Sigmoid colon (tissue), 7 donors: ENCODE results near the gene FXYD1. TPM values are rescaled to one million over a fixed set of nuclear protein-coding genes. Genes with fewer than 3 reads are reported as not detected.

ENCODE experiments used
- DNase-seq: peaks from one replicate; pipeline ENCODE4 v3.0.0-alpha.2; 2019
- H3K27ac ChIP-seq, 4 donors: fragments of 200-600 bp; sonication (generic); one replicate each; pipeline ENCODE4 v1.5.1; 2016 to 2019; ENCODE audit warnings: mild to moderate bottlenecking in 1 of 4
- H3K27me3 ChIP-seq, 3 donors: fragments of 200-600 bp; sonication (generic); one replicate each; pipeline ENCODE4 v1.5.1; 2019; ENCODE audit warnings: mild to moderate bottlenecking in 1 of 3
- H3K36me3 ChIP-seq, 4 donors: fragments of 200-600 bp; sonication (generic); one replicate each; pipeline ENCODE4 v1.5.1; 2016 to 2019
- H3K4me1 ChIP-seq, 4 donors: fragments of 200-600 bp; sonication (generic); one replicate each; pipeline ENCODE4 v1.5.1; 2017 to 2019
- H3K4me3 ChIP-seq, 4 donors: fragments of 200-600 bp; sonication (generic); one replicate each; pipeline ENCODE4 v1.5.1; 2017 to 2019; ENCODE audit warnings: mild to moderate bottlenecking in 2 of 4, moderate library complexity in 1 of 4
- H3K9me3 ChIP-seq, 4 donors: fragments of 200-600 bp in 3 of 4; sonication (generic) in 3 of 4; one replicate each; pipeline versions ENCODE4 v1.5.1 to v1.6.1; 2013 to 2019
- EP300 ChIP-seq, 4 donors: sonication (generic); formaldehyde crosslinking; IDR thresholded peaks; one replicate each; pipeline ENCODE4 v1.6.1; 2017; ENCODE audit warnings: antibody characterized with exemption in 4 of 4
- POLR2A ChIP-seq, 2 donors: fragments of 450-650 bp; IDR thresholded peaks; one replicate each; pipeline ENCODE4 v1.6.1; 2016; ENCODE audit warnings: antibody characterized with exemption in 2 of 2, mild to moderate bottlenecking in 2 of 2, moderate library complexity in 2 of 2
- POLR2AphosphoS5 ChIP-seq, 4 donors: sonication (generic); formaldehyde crosslinking; IDR thresholded peaks; one replicate each; pipeline ENCODE4 v1.6.1; 2017; ENCODE audit warnings: antibody characterized with exemption in 4 of 4
- WGBS, 2 donors: extraction: QIAGEN DNeasy Blood & Tissue Kit; methylation state at CpG; one replicate each; pipeline ENCODE4 v1.1.7; 2013; 5-methylcytosine and 5-hydroxymethylcytosine counted together
- intact Hi-C: fragments of 100-400 bp; cut with DNase I; formaldehyde crosslinking; loops from one replicate; pipeline ENCODE4 v1.15.1; 2023
- polyA plus RNA-seq, 3 donors: library from polyadenylated mRNA; stranded (reverse); fragments of 200-250 nt; gene quantifications; one replicate each; pipeline ENCODE4 v1.2.3, GENCODE V29; 2013
- total RNA-seq, 4 donors: library from RNA; depleted of rRNA; stranded (reverse); fragments of >200 nt; gene quantifications; one replicate each; pipeline ENCODE4 v1.1.0, GENCODE V29; 2016
- TF ChIP-seq, protein P1 (sequence below), 4 experiments: fragments of 450-650 bp in 3 of 4; fragments of 200-600 bp in 1 of 4; IDR thresholded peaks; one replicate each; pipeline ENCODE4 v1.5.1; 2016 to 2019; ENCODE audit warnings: antibody characterized with exemption in 4 of 4, mild to moderate bottlenecking in 3 of 4, moderate library complexity in 2 of 4
- donor health status: healthy with polysubstance abuse.
- donor health status: Bipolar disorder and iron deficiency.
- donor health status: healthy.

Gene FXYD1
- total and polyA plus RNA-seq, 7 donors: 6.0 to 107 (median 43.6) TPM

DNA sequence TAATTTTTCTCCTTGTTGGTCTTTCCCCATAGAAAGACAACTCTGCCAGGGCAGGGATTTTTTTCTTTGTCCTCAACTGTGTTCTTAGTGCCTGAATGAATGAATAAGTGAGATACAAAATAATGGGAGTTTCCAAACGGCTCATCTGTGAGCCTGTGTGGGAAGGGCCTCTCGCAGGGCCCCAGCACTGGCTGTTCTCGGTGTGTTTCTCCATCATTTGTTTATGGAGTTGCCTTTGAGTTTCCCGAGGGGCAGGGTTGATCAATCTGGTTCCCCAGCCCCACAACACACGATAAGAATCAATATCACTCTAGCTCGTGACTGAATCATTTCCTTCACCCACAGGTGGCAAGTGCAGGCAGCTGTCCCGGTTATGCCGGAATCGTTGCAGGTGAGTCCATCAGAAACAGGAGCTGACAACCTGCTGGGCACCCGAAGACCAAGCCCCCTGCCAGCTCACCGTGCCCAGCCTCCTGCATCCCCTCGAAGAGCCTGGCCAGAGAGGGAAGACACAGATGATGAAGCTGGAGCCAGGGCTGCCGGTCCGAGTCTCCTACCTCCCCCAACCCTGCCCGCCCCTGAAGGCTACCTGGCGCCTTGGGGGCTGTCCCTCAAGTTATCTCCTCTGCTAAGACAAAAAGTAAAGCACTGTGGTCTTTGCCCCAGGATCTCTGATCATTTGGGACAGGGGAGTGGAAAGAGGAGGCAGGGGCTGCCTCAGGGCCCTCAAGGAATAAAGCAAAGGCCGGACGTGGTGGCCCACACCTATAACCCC, 30.8 kb downstream of the FXYD1 start:
- intact Hi-C loops: no loop called here
- 82 to 84% methylated on average over 18 of the region's 18 CpGs for WGBS, 2 donors

DNA sequence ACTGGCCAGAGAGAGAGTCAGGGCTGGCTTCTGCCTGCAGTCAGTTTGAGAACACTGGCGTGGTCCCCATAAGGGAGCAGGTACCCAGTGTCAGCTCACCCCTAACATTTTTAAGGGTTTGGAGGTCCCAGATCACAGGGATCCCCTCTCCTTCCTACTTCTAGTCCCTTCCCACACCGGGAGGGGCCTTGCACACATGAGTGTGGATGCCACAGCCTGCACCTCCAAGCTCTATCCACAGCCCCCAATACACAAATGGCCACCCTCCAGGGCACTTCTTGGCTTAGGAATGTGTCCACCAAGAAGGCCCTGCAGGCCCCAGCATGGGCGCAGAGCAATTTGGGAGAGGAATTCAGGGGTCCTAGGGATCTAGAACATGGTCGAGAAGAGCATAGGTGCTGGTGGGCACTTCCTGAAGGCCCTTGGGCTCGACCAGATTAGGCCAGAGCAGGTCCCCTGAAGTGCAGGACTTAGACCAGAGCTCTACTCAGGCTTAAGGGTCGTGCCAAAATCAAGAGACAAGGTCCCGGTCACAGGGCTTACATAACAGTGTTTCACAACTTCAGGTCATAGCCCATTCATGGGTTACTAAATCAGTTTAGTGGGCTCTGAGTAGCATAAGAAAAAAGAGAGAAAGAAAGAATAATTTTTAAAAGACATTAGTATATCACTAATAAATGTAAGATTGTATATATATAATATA, 31.9 kb downstream of the FXYD1 start:
- intact Hi-C loops: no loop called here
- TF ChIP-seq, protein P1, sequence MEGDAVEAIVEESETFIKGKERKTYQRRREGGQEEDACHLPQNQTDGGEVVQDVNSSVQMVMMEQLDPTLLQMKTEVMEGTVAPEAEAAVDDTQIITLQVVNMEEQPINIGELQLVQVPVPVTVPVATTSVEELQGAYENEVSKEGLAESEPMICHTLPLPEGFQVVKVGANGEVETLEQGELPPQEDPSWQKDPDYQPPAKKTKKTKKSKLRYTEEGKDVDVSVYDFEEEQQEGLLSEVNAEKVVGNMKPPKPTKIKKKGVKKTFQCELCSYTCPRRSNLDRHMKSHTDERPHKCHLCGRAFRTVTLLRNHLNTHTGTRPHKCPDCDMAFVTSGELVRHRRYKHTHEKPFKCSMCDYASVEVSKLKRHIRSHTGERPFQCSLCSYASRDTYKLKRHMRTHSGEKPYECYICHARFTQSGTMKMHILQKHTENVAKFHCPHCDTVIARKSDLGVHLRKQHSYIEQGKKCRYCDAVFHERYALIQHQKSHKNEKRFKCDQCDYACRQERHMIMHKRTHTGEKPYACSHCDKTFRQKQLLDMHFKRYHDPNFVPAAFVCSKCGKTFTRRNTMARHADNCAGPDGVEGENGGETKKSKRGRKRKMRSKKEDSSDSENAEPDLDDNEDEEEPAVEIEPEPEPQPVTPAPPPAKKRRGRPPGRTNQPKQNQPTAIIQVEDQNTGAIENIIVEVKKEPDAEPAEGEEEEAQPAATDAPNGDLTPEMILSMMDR (IDR thresholded peaks at IDR 0.05): no peak
- TF ChIP-seq POLR2A (IDR thresholded peaks at IDR 0.05): no peak
- TF ChIP-seq EP300 (IDR thresholded peaks at IDR 0.05): no peak
- no peak for TF ChIP-seq POLR2AphosphoS5 (IDR thresholded peaks at IDR 0.05)
- Histone ChIP-seq H3K9me3 (peaks cover 6 to 12% (median 9%) of the 10 kb centered on the region in 4 donors), H3K4me1 (no peaks in the 10 kb centered on the region), H3K36me3 (peaks cover 0 to 18% (median 6%) of the 10 kb centered on the region in 4 donors), H3K27me3 (no peaks in the 10 kb centered on the region), H3K27ac (no peak overlapping the region), H3K4me3 (no peak overlapping the region)
- peak; percentile 54 for DNase-seq
- WGBS, 2 donors: 79 to 86% methylated on average over 7 of the region's 7 CpGs

More for the DNA sequence above, 30.8 kb downstream of the FXYD1 start:
- Histone ChIP-seq H3K36me3 (peaks cover 0 to 21% (median 7%) of the 10 kb centered on the region in 4 donors), H3K27ac (no peak overlapping the region), H3K4me1 (no peaks in the 10 kb centered on the region), H3K9me3 (peaks cover 6 to 12% (median 9%) of the 10 kb centered on the region in 4 donors), H3K27me3 (no peaks in the 10 kb centered on the region), H3K4me3 (no peak overlapping the region)
- TF ChIP-seq EP300 (IDR thresholded peaks at IDR 0.05): no peak
- no peak for TF ChIP-seq POLR2A (IDR thresholded peaks at IDR 0.05)
- TF ChIP-seq POLR2AphosphoS5 (IDR thresholded peaks at IDR 0.05): no peak
- TF ChIP-seq, protein P1 (IDR thresholded peaks at IDR 0.05): no peak
- peak; percentile 40 for DNase-seq

DNA sequence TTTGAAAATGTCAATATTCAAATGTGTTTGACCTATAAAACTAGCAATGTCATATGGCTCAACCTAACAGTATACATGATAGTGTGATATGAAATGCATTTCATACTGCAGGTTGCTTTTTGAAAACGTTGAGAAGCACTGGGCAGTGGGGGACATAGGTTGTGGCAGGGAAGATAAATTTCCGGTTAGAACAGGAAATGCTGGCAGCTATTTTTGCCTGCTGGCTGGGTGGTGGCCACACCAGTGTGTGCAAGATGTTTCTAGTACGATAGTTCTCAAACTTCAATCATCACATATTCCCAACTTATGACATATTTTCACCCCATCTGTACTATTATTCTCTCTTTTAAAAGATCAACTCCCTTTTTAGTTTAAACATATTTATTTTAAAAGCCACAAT, 33.1 kb downstream of the FXYD1 start:
- Histone ChIP-seq H3K4me3 (no peak overlapping the region), H3K27me3 (no peaks in the 10 kb centered on the region), H3K4me1 (no peaks in the 10 kb centered on the region), H3K9me3 (peaks cover 0 to 2% (median under 1%) of the 10 kb centered on the region in 4 donors), H3K36me3 (peaks cover 0 to 6% (median 0%) of the 10 kb centered on the region in 4 donors), H3K27ac (no peak overlapping the region)
- peak; percentile 45 for DNase-seq
- WGBS, 2 donors: 41 to 42% methylated on average over 3 of the region's 3 CpGs
- intact Hi-C loops: no loop called here
- TF ChIP-seq POLR2A (IDR thresholded peaks at IDR 0.05) (no peak), EP300 (IDR thresholded peaks at IDR 0.05) (no peak)
- TF ChIP-seq, protein P1 (IDR thresholded peaks at IDR 0.05): no peak

DNA sequence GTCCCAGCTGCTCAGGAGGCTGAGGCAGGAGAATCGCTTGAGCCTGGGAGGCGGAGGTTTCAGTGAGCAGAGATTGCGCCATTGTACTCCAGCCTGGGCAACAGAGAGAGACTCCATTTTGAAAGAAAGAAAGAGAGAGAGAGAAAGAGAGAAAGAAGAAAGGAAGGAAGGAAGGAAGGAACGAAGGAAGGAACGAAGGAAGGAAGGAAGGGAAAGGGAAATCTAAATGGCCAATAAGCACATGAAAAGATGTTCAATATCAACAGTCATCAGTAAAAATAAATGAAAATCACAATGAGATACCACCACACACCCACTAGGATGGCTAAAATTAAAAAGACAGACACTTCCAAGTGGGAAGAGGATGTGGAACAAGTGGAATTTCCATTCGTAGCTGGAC, 35.6 kb downstream of the FXYD1 start:
- no peaks in the 10 kb centered on the region for H3K36me3 ChIP-seq
- no peaks in the 10 kb centered on the region for H3K9me3 ChIP-seq
- DNase-seq: no peak
- intact Hi-C loops: no loop called here
- no peak overlapping the region for H3K4me3 ChIP-seq
- WGBS, 2 donors: 88 to 91% methylated on average over 6 of the region's 6 CpGs
- TF ChIP-seq POLR2AphosphoS5 (IDR thresholded peaks at IDR 0.05): no peak
- TF ChIP-seq POLR2A (IDR thresholded peaks at IDR 0.05): no peak
- no peak for TF ChIP-seq EP300 (IDR thresholded peaks at IDR 0.05)
- TF ChIP-seq, protein P1 (IDR thresholded peaks at IDR 0.05): no peak
- no peaks in the 10 kb centered on the region for H3K4me1 ChIP-seq
- H3K27ac ChIP-seq: no peak overlapping the region
- H3K27me3 ChIP-seq: no peaks in the 10 kb centered on the region
